Measurements from ENCODE around the gene SMYD3. TPM values are rescaled to one million over a fixed set of nuclear protein-coding genes. Genes with fewer than 3 reads are reported as not detected.

Gene SMYD3
- total and polyA plus RNA-seq, 2 donors (not counting 1 experiment from before 2014, with no cell fraction given), result 9.7 to 37.2 TPM

GRCh38 chr1:246261639-246262038, 245.4 kb downstream of the SMYD3 start:
- H3K36me3 ChIP-seq (replicated peaks in 1 of 2; ENCODE audit: control extremely low read depth in 1 of 2, control insufficient read depth in 1 of 2, extremely low read depth in 1 of 2, insufficient read depth in 2 of 2, low read length in 1 of 2), result no peaks in the 10 kb centered on the region

GRCh38 chr1:246258250-246258649, 248.8 kb downstream of the SMYD3 start:
- H2AFZ ChIP-seq (ENCODE audit: insufficient read depth, low read depth, low read length, poor library complexity, severe bottlenecking), result no peak overlapping the region
- TF ChIP-seq CTCF (IDR thresholded peaks at IDR 0.05) (no peak), EZH2 (IDR thresholded peaks at IDR 0.05; ENCODE audit: borderline replicate concordance, insufficient read depth, low read depth, low read length, poor library complexity, severe bottlenecking) (no peak)
- no peaks in the 10 kb centered on the region for H3K27me3 Mint-ChIP-seq

More at GRCh38 chr1:246261639-246262038, 245.4 kb downstream of the SMYD3 start:
- H3K4me1 ChIP-seq (ENCODE audit: control insufficient read depth in 2 of 2, insufficient read depth in 2 of 2, low read length in 2 of 2), result no peaks in the 10 kb centered on the region
- no peaks in the 10 kb centered on the region for H3K27me3 Mint-ChIP-seq
- no peak overlapping the region for H3K27ac Mint-ChIP-seq
- intact Hi-C loops (cut with micrococcal nuclease), result no loop called here
- no peak for DNase-seq
- ATAC-seq (ENCODE audit: low read depth), result no peak
- no peak overlapping the region for H2AFZ ChIP-seq (ENCODE audit: insufficient read depth, low read depth, low read length, poor library complexity, severe bottlenecking)
- H3K4me2 ChIP-seq (replicated peaks; ENCODE audit: low read depth, low read length, poor library complexity, severe bottlenecking), result no peak overlapping the region
- H3K4me3 Mint-ChIP-seq, result no peak overlapping the region
- no CpG with 5 or more reads among the region's 3 CpGs for WGBS (ENCODE audit: insufficient coverage)
- ChIA-PET CTCF (interaction anchor here (0.7 kb wide), 1 partner anchor 1109 kb away, joined by 3 read pairs; no protein-coding TSS in a partner anchor), POLR2A (no interaction called here)
- H3K79me2 ChIP-seq (ENCODE audit: control insufficient read depth, insufficient read depth, low read length), result no peaks in the 10 kb centered on the region
- no peak overlapping the region for H3K9ac ChIP-seq (ENCODE audit: low read length)
- H3K4me3 ChIP-seq (ENCODE audit: control extremely low read depth in 1 of 5, extremely low read depth in 1 of 5, insufficient read depth in 1 of 5, low read depth in 2 of 5, low read length in 4 of 5), result no peak overlapping the region
- no peaks in the 10 kb centered on the region for H3K27me3 ChIP-seq (replicated peaks in 1 of 4; ENCODE audit: control extremely low read depth in 1 of 4, control insufficient read depth in 3 of 4, insufficient read depth in 4 of 4, low read length in 3 of 4)
- no peak for TF ChIP-seq CTCF (IDR thresholded peaks at IDR 0.05)
- TF ChIP-seq EZH2 (IDR thresholded peaks at IDR 0.05; ENCODE audit: borderline replicate concordance, insufficient read depth, low read depth, low read length, poor library complexity, severe bottlenecking), result no peak
- H4K20me1 ChIP-seq (ENCODE audit: control insufficient read depth, insufficient read depth, low read length, poor library complexity, severe bottlenecking), result no peaks in the 10 kb centered on the region
- H3K9me3 Mint-ChIP-seq (ENCODE audit: insufficient read depth), result peaks cover 2% of the 10 kb centered on the region
- H3K9me3 ChIP-seq (ENCODE audit: control extremely low read depth in 1 of 3, control insufficient read depth in 2 of 3, insufficient read depth in 1 of 3, low read length in 2 of 3), result peaks cover 2 to 23% (median 14%) of the 10 kb centered on the region in 3 donors
- H3K27ac ChIP-seq (ENCODE audit: low read length in 2 of 2), result no peak overlapping the region
- H3K4me1 Mint-ChIP-seq, result no peaks in the 10 kb centered on the region

More at GRCh38 chr1:246258250-246258649, 248.8 kb downstream of the SMYD3 start:
- ATAC-seq (ENCODE audit: low read depth) (no peak), DNase-seq (no peak)
- no peak overlapping the region for H3K27ac ChIP-seq (ENCODE audit: low read length in 2 of 2)
- H3K4me2 ChIP-seq (replicated peaks; ENCODE audit: low read depth, low read length, poor library complexity, severe bottlenecking), result no peak overlapping the region
- peaks cover 2% of the 10 kb centered on the region for H3K9me3 Mint-ChIP-seq (ENCODE audit: insufficient read depth)
- intact Hi-C loops (cut with micrococcal nuclease), result no loop called here
- POLR2A ChIA-PET, result no interaction called here
- peaks cover 2 to 23% (median 14%) of the 10 kb centered on the region in 3 donors for H3K9me3 ChIP-seq (ENCODE audit: control extremely low read depth in 1 of 3, control insufficient read depth in 2 of 3, insufficient read depth in 1 of 3, low read length in 2 of 3)
- H4K20me1 ChIP-seq (ENCODE audit: control insufficient read depth, insufficient read depth, low read length, poor library complexity, severe bottlenecking), result no peaks in the 10 kb centered on the region
- no peaks in the 10 kb centered on the region for H3K27me3 ChIP-seq (replicated peaks in 1 of 4; ENCODE audit: control extremely low read depth in 1 of 4, control insufficient read depth in 3 of 4, insufficient read depth in 4 of 4, low read length in 3 of 4)
- no peak overlapping the region for H3K4me3 ChIP-seq (ENCODE audit: control extremely low read depth in 1 of 5, extremely low read depth in 1 of 5, insufficient read depth in 1 of 5, low read depth in 2 of 5, low read length in 4 of 5)
- CTCF ChIA-PET, result no interaction called here
- no peak overlapping the region for H3K9ac ChIP-seq (ENCODE audit: low read length)
- H3K4me3 Mint-ChIP-seq, result no peak overlapping the region
- no peaks in the 10 kb centered on the region for H3K79me2 ChIP-seq (ENCODE audit: control insufficient read depth, insufficient read depth, low read length)
- WGBS (ENCODE audit: insufficient coverage), result no CpG with 5 or more reads among the region's 4 CpGs
- H3K4me1 Mint-ChIP-seq, result no peaks in the 10 kb centered on the region
- no peaks in the 10 kb centered on the region for H3K36me3 ChIP-seq (replicated peaks in 1 of 2; ENCODE audit: control extremely low read depth in 1 of 2, control insufficient read depth in 1 of 2, extremely low read depth in 1 of 2, insufficient read depth in 2 of 2, low read length in 1 of 2)
- no peaks in the 10 kb centered on the region for H3K4me1 ChIP-seq (ENCODE audit: control insufficient read depth in 2 of 2, insufficient read depth in 2 of 2, low read length in 2 of 2)
- no peak overlapping the region for H3K27ac Mint-ChIP-seq
